Stimulated activated CD4-positive, alpha-beta T cell treated with anti-CD3 and anti-CD28 coated beads, Interleukin-2, amount 100 ng/mL, for 24 hours (primary cell): ENCODE measurements around the gene POLR2F.
"Not testable (repeated sequence)": the region's sequence is repeated elsewhere in the genome, so short reads cannot be mapped to it uniquely, and the experiment has no call there.

ENCODE experiments used
- DNase-seq, 2 donors: peaks; one replicate each; pipeline ENCODE4 v3.0.0-alpha.2; 2020

The POLR2F gene

GRCh38 chr22:37925767-37926166, 27.7 kb upstream of the POLR2F start:
- DNase-seq, result no peak

- no peak for DNase-seq
These were observed 27.1 kb upstream of the POLR2F start for GRCh38 chr22:37926358-37926757.

- no peak for DNase-seq
These were observed 26.5 kb upstream of the POLR2F start for GRCh38 chr22:37926771-37927636.

GRCh38 chr22:37927637-37927936, 25.9 kb upstream of the POLR2F start:
- DNase-seq, result no peak

GRCh38 chr22:37929390-37929789, 24.1 kb upstream of the POLR2F start:
- DNase-seq, result no peak

- DNase-seq, result no peak
These were observed 23.1 kb upstream of the POLR2F start for GRCh38 chr22:37930270-37930951.

- no peak for DNase-seq
These were observed 22.5 kb upstream of the POLR2F start for GRCh38 chr22:37930952-37931440.

- no peak for DNase-seq
These were observed 21.6 kb upstream of the POLR2F start for GRCh38 chr22:37931893-37932389.

- no peak for DNase-seq
These were observed 21.1 kb upstream of the POLR2F start for GRCh38 chr22:37932401-37932800.

GRCh38 chr22:37932821-37933578, 20.5 kb upstream of the POLR2F start:
- DNase-seq, result no peak

- peak; percentile 83 to 92 for DNase-seq
These were observed 19.7 kb upstream of the POLR2F start for GRCh38 chr22:37933711-37934376.

GRCh38 chr22:37940698-37941376, 12.7 kb upstream of the POLR2F start:
- no peak for DNase-seq

GRCh38 chr22:37942133-37942532, 11.4 kb upstream of the POLR2F start:
- DNase-seq, result no peak

- no peak for DNase-seq
These were observed 10.2 kb upstream of the POLR2F start for GRCh38 chr22:37943136-37943824.

GRCh38 chr22:37943825-37944198, 9.7 kb upstream of the POLR2F start:
- no peak for DNase-seq

- DNase-seq, result not testable (repeated sequence)
These were observed 9.1 kb upstream of the POLR2F start for GRCh38 chr22:37944423-37944822.

GRCh38 chr22:37947142-37947795, 6.2 kb upstream of the POLR2F start:
- not testable (repeated sequence) for DNase-seq

GRCh38 chr22:37951305-37951704, 2.2 kb upstream of the POLR2F start:
- no peak for DNase-seq

GRCh38 chr22:37952629-37953028, 870 bp upstream of the POLR2F start:
- not testable (repeated sequence) for DNase-seq

- DNase-seq, result no peak
These were observed 450 bp upstream of the POLR2F start for GRCh38 chr22:37953062-37953436.

GRCh38 chr22:37954686-37955085, 1.2 kb downstream of the POLR2F start:
- DNase-seq, result no peak
